Measurements from ENCODE around the gene VASN.
"Not testable (repeated sequence)": the region's sequence is repeated elsewhere in the genome, so short reads cannot be mapped to it uniquely, and the experiment has no call there.

DNA sequence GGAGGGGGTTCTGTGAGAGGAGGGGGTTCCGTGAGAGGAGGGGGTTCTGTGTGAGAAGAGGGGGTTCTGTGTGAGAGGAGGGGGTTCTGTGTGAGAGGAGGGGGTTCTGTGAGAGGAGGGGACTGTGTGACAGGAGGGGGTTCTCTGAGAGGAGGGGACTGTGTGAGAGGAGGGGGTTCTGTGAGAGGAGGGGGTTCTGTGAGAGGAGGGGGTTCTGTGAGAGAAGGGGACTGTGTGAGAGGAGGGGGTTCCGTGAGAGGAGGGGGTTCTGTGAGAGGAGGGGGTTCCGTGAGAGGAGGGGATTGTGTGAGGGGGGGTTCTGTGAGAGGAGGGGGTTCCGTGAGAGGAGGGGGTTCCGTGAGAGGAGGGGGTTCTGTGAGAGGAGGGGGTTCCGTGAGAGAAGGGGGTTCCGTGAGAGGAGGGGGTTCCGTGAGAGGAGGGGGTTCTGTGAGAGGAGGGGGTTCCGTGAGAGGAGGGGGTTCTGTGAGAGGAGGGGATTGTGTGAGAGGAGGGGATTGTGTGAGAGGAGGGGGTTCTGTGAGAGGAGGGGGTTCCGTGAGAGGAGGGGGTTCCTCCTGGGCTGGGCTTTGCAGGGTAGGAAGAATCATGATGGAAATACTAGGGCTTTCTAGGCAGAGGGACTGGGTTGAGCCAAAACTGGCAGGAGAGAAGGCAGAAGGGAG, 27.2 kb upstream of the VASN start:
- TF ChIP-seq, protein P1, sequence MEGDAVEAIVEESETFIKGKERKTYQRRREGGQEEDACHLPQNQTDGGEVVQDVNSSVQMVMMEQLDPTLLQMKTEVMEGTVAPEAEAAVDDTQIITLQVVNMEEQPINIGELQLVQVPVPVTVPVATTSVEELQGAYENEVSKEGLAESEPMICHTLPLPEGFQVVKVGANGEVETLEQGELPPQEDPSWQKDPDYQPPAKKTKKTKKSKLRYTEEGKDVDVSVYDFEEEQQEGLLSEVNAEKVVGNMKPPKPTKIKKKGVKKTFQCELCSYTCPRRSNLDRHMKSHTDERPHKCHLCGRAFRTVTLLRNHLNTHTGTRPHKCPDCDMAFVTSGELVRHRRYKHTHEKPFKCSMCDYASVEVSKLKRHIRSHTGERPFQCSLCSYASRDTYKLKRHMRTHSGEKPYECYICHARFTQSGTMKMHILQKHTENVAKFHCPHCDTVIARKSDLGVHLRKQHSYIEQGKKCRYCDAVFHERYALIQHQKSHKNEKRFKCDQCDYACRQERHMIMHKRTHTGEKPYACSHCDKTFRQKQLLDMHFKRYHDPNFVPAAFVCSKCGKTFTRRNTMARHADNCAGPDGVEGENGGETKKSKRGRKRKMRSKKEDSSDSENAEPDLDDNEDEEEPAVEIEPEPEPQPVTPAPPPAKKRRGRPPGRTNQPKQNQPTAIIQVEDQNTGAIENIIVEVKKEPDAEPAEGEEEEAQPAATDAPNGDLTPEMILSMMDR (IDR thresholded peaks at IDR 0.05 in 2 of 3, conservative IDR thresholded peaks at IDR 0.05 in 1 of 3; ENCODE audit: control insufficient read depth in 2 of 3, extremely low read depth in 1 of 3, insufficient read depth in 1 of 3, low read depth in 3 of 3, low read length in 3 of 3) = not testable (repeated sequence)
- TF ChIP-seq, protein P2, sequence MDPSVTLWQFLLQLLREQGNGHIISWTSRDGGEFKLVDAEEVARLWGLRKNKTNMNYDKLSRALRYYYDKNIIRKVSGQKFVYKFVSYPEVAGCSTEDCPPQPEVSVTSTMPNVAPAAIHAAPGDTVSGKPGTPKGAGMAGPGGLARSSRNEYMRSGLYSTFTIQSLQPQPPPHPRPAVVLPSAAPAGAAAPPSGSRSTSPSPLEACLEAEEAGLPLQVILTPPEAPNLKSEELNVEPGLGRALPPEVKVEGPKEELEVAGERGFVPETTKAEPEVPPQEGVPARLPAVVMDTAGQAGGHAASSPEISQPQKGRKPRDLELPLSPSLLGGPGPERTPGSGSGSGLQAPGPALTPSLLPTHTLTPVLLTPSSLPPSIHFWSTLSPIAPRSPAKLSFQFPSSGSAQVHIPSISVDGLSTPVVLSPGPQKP (IDR thresholded peaks at IDR 0.05; ENCODE audit: low read depth, low read length) = not testable (repeated sequence)
- not testable (repeated sequence) for TF ChIP-seq SP1 (IDR thresholded peaks at IDR 0.05; ENCODE audit: low read depth, low read length); EZH2 (IDR thresholded peaks at IDR 0.05; ENCODE audit: borderline replicate concordance, control insufficient read depth, low read depth, low read length); CHD4 (IDR thresholded peaks at IDR 0.05); POLR2A (IDR thresholded peaks at IDR 0.05; ENCODE audit: low read depth, low read length); TCF7 (IDR thresholded peaks at IDR 0.05; ENCODE audit: borderline replicate concordance); RELA (IDR thresholded peaks at IDR 0.05; ENCODE audit: borderline replicate concordance, partially characterized antibody)

Measured in GM12878 (cell line).